ENCODE measurements around the gene NMNAT1. TPM values are rescaled to one million over a fixed set of nuclear protein-coding genes. Genes with fewer than 3 reads are reported as not detected.
"Not testable (repeated sequence)": the region's sequence is repeated elsewhere in the genome, so short reads cannot be mapped to it uniquely, and the experiment has no call there.

NMNAT1 gene
- total RNA-seq, 1 donor from 2014 or later, result 5.8 TPM

DNA sequence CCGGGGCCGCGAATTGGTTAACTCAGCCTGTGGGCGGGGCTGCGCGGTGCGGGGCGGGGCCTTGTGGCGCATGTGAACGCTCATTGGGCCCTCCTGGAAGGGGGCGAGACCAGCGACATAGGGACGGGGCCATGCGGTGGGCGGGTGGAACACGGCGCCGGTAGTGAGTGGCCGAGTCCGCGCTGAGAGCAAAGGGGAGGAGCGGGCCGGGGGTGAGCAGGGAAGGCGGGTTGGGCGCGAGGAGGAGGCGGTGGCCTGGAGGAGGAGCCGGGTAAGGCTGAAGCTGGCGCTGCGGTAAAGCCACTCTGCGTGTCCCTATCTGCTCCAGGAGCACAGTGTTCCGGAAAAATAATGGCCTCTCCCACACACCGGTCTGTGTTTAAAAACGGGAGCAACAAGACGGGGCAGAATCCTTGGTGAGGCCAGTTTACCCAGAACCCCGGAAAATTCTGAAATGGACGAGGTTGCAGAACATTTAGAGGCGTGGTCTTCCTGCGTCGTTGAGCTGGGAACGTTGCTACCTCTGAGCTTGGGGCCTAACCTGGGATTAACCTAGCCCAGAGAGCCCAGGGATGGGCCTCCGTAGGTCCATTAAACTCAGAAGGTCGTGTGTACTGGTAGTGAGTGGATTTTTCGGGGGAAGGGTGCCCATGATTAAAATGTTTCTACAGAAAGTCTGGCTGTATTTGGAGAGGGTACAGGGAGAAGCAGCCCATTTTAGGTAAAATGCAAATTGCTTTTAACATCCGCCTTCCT, 32.7 kb upstream of the NMNAT1 start:
- Mint-ChIP-seq H3K27ac (peak overlapping the region; percentile 99), H3K27me3 (no peaks in the 10 kb centered on the region), H3K4me1 (peaks cover 22% of the 10 kb centered on the region), H3K36me3 (ENCODE audit: low read depth) (peaks cover 7% of the 10 kb centered on the region), H3K9me3 (no peaks in the 10 kb centered on the region), H3K4me3 (peak overlapping the region; percentile 97)
- no peak for DNase-seq
- CTCF ChIA-PET, result interaction anchor here (1.0 kb wide), 1 partner anchor 32 kb away, joined by 4 read pairs; no protein-coding TSS in a partner anchor
- TF ChIP-seq, protein P1, sequence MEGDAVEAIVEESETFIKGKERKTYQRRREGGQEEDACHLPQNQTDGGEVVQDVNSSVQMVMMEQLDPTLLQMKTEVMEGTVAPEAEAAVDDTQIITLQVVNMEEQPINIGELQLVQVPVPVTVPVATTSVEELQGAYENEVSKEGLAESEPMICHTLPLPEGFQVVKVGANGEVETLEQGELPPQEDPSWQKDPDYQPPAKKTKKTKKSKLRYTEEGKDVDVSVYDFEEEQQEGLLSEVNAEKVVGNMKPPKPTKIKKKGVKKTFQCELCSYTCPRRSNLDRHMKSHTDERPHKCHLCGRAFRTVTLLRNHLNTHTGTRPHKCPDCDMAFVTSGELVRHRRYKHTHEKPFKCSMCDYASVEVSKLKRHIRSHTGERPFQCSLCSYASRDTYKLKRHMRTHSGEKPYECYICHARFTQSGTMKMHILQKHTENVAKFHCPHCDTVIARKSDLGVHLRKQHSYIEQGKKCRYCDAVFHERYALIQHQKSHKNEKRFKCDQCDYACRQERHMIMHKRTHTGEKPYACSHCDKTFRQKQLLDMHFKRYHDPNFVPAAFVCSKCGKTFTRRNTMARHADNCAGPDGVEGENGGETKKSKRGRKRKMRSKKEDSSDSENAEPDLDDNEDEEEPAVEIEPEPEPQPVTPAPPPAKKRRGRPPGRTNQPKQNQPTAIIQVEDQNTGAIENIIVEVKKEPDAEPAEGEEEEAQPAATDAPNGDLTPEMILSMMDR (IDR thresholded peaks at IDR 0.05), result no peak
- intact Hi-C loops (cut with micrococcal nuclease), result loop anchor here (1.0 to 5.0 kb wide), 7 partner anchors 33 to 1897 kb away; partner anchors contain the start of genes CLCN6, KIF1B, LZIC and MTHFR
- POLR2A ChIA-PET, result interaction anchor here (0.5 to 1.2 kb wide), 12 partner anchors 17 to 1998 kb away, joined by 3 to 11 read pairs (median 5); partner anchors contain the start of genes KIF1B, LZIC, NMNAT1 and UBE4B
- peak; percentile 90 for ATAC-seq (ENCODE audit: low read depth)

DNA sequence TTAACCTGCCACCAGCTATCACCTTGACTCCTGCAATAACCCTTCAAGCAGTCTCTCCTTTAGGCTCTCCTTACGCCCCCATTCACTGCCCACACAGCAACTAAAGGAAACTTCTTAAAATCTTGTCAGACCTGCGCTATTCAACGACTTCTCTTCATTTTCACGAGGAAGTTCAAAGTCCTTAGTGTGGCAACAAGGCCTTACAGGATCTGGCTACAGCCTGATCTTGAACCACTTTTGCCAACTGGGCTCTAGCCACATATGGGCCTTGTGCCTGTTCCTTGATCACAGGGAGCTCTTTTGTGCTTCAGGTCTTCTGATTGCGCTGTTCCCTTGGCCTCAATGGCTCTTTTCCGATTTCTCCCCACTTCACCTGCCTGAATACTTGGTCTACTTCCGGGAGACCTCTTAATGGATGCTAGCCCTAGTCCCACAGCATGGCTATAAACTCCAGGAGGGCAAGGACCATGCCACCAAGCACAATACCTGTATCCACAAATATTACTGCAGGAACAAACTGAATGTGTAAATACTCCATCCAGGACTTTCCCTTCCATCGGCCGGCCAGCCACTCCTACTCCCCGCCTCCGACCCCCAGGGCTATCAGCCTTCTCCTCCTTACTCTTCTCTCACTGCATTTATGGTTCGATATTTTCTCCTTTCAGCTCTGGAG, 30.9 kb upstream of the NMNAT1 start:
- H3K4me3 Mint-ChIP-seq, result no peak overlapping the region
- ATAC-seq (ENCODE audit: low read depth) (no peak), DNase-seq (no peak)
- no peaks in the 10 kb centered on the region for H3K9me3 Mint-ChIP-seq
- H3K36me3 Mint-ChIP-seq (ENCODE audit: low read depth), result peaks cover 7% of the 10 kb centered on the region
- intact Hi-C loops (cut with micrococcal nuclease), result loop anchor here (5.0 kb wide), 1 partner anchor 1895 kb away; the partner anchor contains the start of genes CLCN6 and MTHFR
- H3K27me3 Mint-ChIP-seq, result no peaks in the 10 kb centered on the region
- TF ChIP-seq, protein P1 (IDR thresholded peaks at IDR 0.05), result no peak
- ChIA-PET CTCF (no interaction called here), POLR2A (no interaction called here)
- H3K4me1 Mint-ChIP-seq, result peaks cover 22% of the 10 kb centered on the region
- peak overlapping the region; percentile 74 for H3K27ac Mint-ChIP-seq

DNA sequence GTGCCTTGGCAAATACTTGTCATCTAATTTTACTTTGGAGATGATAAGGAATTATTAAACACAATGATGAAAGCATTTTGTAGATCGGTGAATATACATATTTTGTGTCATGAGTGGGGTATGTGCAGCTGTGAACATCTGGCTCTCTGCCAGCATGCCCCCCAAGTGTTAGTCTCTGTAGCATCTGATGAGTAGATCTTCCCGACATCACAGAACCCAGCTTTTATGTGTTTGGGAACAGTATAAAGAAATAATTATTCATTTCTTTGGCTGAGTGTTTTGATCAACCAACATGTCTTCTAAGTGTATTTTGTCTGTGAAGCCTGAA, 28.7 kb upstream of the NMNAT1 start:
- DNase-seq (no peak), ATAC-seq (ENCODE audit: low read depth) (no peak)
- H3K36me3 Mint-ChIP-seq (ENCODE audit: low read depth), result peaks cover 4% of the 10 kb centered on the region
- H3K9me3 Mint-ChIP-seq, result no peaks in the 10 kb centered on the region
- H3K4me3 Mint-ChIP-seq, result no peak overlapping the region
- no peak overlapping the region for H3K27ac Mint-ChIP-seq
- H3K4me1 Mint-ChIP-seq, result peaks cover 14% of the 10 kb centered on the region
- CTCF ChIA-PET, result interaction anchor here (0.9 kb wide), 1 partner anchor 29 kb away, joined by 3 read pairs; no protein-coding TSS in a partner anchor
- TF ChIP-seq, protein P1 (IDR thresholded peaks at IDR 0.05), result no peak
- intact Hi-C loops (cut with micrococcal nuclease), result loop anchor here (5.0 kb wide), 1 partner anchor 1893 kb away; the partner anchor contains the start of genes CLCN6 and MTHFR
- H3K27me3 Mint-ChIP-seq, result no peaks in the 10 kb centered on the region
- POLR2A ChIA-PET, result interaction anchor here (0.6 to 1.1 kb wide), 2 partner anchors 29 to 87 kb away, joined by 3 to 4 read pairs; partner anchors contain the start of genes LZIC and NMNAT1

DNA sequence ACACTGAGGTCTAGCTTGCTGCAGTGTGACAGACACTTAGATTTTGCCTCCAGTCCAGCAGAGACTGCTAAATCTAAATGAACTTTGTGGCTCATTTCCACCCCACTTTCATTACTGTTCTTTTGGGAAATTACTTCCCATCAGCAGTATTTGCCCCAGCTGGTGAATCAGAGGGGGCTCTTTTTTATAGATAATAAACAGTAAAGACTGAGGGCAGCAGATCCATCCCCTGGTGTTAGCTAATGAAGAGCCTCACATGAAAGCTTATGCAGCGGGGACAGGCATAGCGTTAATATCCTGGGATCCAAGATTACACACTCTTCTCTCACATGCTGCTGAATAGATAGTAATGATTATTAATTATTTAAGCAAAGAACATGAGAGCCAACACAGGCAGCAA, 26.8 kb upstream of the NMNAT1 start:
- H3K27me3 Mint-ChIP-seq, result no peaks in the 10 kb centered on the region
- CTCF ChIA-PET, result interaction anchor here (1.2 kb wide), 1 partner anchor 34 kb away, joined by 3 read pairs; no protein-coding TSS in a partner anchor
- POLR2A ChIA-PET, result interaction anchor here (0.6 kb wide), 1 partner anchor 10 kb away, joined by 3 read pairs; no protein-coding TSS in a partner anchor
- ATAC-seq (ENCODE audit: low read depth) (no peak), DNase-seq (no peak)
- H3K9me3 Mint-ChIP-seq, result no peaks in the 10 kb centered on the region
- no peak overlapping the region for H3K4me3 Mint-ChIP-seq
- H3K4me1 Mint-ChIP-seq, result peaks cover 6% of the 10 kb centered on the region
- TF ChIP-seq, protein P1 (IDR thresholded peaks at IDR 0.05), result no peak
- no peaks in the 10 kb centered on the region for H3K36me3 Mint-ChIP-seq (ENCODE audit: low read depth)
- intact Hi-C loops (cut with micrococcal nuclease), result no loop called here
- H3K27ac Mint-ChIP-seq, result no peak overlapping the region

DNA sequence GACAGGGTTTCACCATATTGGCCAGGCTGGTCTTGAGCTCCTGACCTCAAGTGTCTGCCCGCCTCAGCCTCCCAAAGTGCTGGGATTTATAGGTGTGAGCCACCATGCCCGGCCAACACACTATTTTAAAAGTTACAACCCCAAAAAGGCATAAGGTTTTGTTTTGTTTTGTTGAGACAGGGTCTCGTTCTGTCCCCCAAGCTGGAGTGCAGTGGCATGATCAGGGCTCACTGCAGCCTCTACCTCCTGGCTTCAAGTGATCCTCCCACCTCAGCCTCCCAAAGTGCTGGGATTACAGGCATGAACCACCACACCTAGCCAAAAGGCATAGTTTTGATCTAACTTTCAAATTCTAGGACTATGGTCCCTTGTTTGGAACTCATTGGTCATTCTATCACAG, 25.8 kb upstream of the NMNAT1 start:
- intact Hi-C loops (cut with micrococcal nuclease); ATAC-seq (ENCODE audit: low read depth); H3K4me1 Mint-ChIP-seq; H3K27ac Mint-ChIP-seq; CTCF ChIA-PET; H3K4me3 Mint-ChIP-seq; H3K9me3 Mint-ChIP-seq; H3K36me3 Mint-ChIP-seq (ENCODE audit: low read depth); DNase-seq; H3K27me3 Mint-ChIP-seq: not testable (repeated sequence)
- POLR2A ChIA-PET, result interaction anchor here (0.6 kb wide), 1 partner anchor 91 kb away, joined by 3 read pairs; no protein-coding TSS in a partner anchor

Measured in activated B cell treated with CpG ODN at 0.5 μM for 24 hours (primary cell).